Measurements from ENCODE around the gene UBAP1. TPM values are rescaled to one million over a fixed set of nuclear protein-coding genes. Genes with fewer than 3 reads are reported as not detected.

The UBAP1 gene
- total and polyA plus RNA-seq, 4 experiments from 2014 or later, result 34.8 to 58.8 (median 46.9) TPM

GRCh38 chr9:34197756-34198711, 19.2 kb downstream of the UBAP1 start:
- H3K27ac Mint-ChIP-seq, result peak overlapping the region in 6 of 7 donors; percentile 48 to 81 (median 68)
- Histone ChIP-seq H3K27ac (ENCODE audit: low read depth, low read length) (no peak overlapping the region), H3K9me3 (ENCODE audit: control insufficient read depth in 1 of 2, low read length in 2 of 2) (no peaks in the 10 kb centered on the region), H3K4me1 (ENCODE audit: insufficient read depth, low read length) (peaks cover 38% of the 10 kb centered on the region), H3K36me3 (ENCODE audit: insufficient read depth, low read length) (peaks cover 3% of the 10 kb centered on the region), H3K27me3 (ENCODE audit: insufficient read depth, low read length) (no peaks in the 10 kb centered on the region), H3K4me3 (ENCODE audit: low read length in 2 of 2) (no peak overlapping the region)
- H3K36me3 Mint-ChIP-seq, result peaks cover 38 to 47% of the 10 kb centered on the region in 2 donors
- peaks cover 38 to 65% (median 55%) of the 10 kb centered on the region in 4 donors for H3K4me1 Mint-ChIP-seq
- no peak for DNase-seq
- no peaks in the 10 kb centered on the region for H3K9me3 Mint-ChIP-seq
- peak overlapping the region in 6 of 8 donors; percentile 4 to 56 (median 34) for H3K4me3 Mint-ChIP-seq
- ChIA-PET CTCF (ENCODE audit: partially characterized antibody) (no interaction called here), POLR2A (ENCODE audit: partially characterized antibody) (interaction anchor here (0.6 to 1.2 kb wide), 2 partner anchors 11 to 19 kb away, joined by 3 read pairs; partner anchors contain the start of gene UBAP1)
- intact Hi-C loops (cut with micrococcal nuclease), result no loop called here
- no peaks in the 10 kb centered on the region for H3K27me3 Mint-ChIP-seq

GRCh38 chr9:34200092-34200491, 21.2 kb downstream of the UBAP1 start:
- ChIA-PET CTCF (ENCODE audit: partially characterized antibody) (no interaction called here), POLR2A (ENCODE audit: partially characterized antibody) (no interaction called here)
- intact Hi-C loops (cut with micrococcal nuclease), result no loop called here
- Mint-ChIP-seq H3K27me3 (no peaks in the 10 kb centered on the region), H3K36me3 (peaks cover 29 to 39% of the 10 kb centered on the region in 2 donors), H3K27ac (peak overlapping the region in 4 of 7 donors; percentile 29 to 57 (median 32)), H3K4me3 (no peak overlapping the region), H3K9me3 (no peaks in the 10 kb centered on the region), H3K4me1 (peaks cover 37 to 71% (median 55%) of the 10 kb centered on the region in 4 donors)
- DNase-seq, result no peak
- Histone ChIP-seq H3K4me3 (ENCODE audit: low read length in 2 of 2) (no peak overlapping the region), H3K36me3 (ENCODE audit: insufficient read depth, low read length) (peaks cover 3% of the 10 kb centered on the region), H3K27ac (ENCODE audit: low read depth, low read length) (no peak overlapping the region), H3K27me3 (ENCODE audit: insufficient read depth, low read length) (no peaks in the 10 kb centered on the region), H3K9me3 (ENCODE audit: control insufficient read depth in 1 of 2, low read length in 2 of 2) (no peaks in the 10 kb centered on the region), H3K4me1 (ENCODE audit: insufficient read depth, low read length) (peaks cover 48% of the 10 kb centered on the region)

DNA sequence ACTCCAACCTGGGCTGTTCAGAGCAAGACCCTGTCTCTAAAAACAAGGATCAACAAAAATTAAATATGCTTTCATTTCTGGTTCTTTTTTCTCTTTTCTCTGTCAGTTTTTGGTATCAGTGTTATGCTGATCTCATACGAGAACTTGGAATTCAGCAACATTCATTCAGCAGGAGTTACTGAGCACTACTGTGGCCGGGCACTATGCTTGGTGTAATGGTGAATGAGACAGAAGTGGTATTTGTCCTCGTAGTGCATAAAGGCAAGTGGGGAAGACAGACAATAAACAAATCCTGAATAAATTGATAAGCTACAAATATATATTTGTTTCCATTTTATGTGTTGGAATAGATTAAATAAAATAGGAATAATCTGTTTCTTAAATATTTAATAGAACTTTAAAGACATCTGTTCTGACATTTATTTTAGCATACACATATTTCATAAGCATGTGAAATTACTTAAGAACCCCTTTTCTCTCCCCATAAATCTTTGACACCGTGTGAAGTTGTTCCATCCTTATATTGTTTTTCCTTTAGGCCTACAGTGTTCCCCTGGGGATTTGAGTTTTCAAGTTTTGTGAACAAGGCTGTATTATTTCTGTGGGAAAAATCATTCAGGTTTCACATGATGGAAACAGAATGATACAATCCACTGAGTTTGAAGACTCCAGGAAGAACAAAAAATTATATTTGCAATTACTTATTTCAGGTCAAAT, 24.6 kb downstream of the UBAP1 start:
- Mint-ChIP-seq H3K4me3 (peak overlapping the region in 1 of 8 donors; percentile 13), H3K36me3 (peaks cover 15 to 25% of the 10 kb centered on the region in 2 donors), H3K27me3 (no peaks in the 10 kb centered on the region), H3K4me1 (peaks cover 26 to 64% (median 50%) of the 10 kb centered on the region in 4 donors), H3K27ac (peak overlapping the region in 5 of 7 donors; percentile 29 to 85 (median 51)), H3K9me3 (no peaks in the 10 kb centered on the region)
- intact Hi-C loops (cut with micrococcal nuclease), result no loop called here
- Histone ChIP-seq H3K27me3 (ENCODE audit: insufficient read depth, low read length) (no peaks in the 10 kb centered on the region), H3K4me1 (ENCODE audit: insufficient read depth, low read length) (peaks cover 40% of the 10 kb centered on the region), H3K4me3 (ENCODE audit: low read length in 2 of 2) (no peak overlapping the region), H3K36me3 (ENCODE audit: insufficient read depth, low read length) (peaks cover 3% of the 10 kb centered on the region), H3K27ac (ENCODE audit: low read depth, low read length) (no peak overlapping the region), H3K9me3 (ENCODE audit: control insufficient read depth in 1 of 2, low read length in 2 of 2) (no peaks in the 10 kb centered on the region)
- no peak for DNase-seq
- CTCF ChIA-PET (ENCODE audit: partially characterized antibody), result no interaction called here
- POLR2A ChIA-PET (ENCODE audit: partially characterized antibody), result no interaction called here

DNA sequence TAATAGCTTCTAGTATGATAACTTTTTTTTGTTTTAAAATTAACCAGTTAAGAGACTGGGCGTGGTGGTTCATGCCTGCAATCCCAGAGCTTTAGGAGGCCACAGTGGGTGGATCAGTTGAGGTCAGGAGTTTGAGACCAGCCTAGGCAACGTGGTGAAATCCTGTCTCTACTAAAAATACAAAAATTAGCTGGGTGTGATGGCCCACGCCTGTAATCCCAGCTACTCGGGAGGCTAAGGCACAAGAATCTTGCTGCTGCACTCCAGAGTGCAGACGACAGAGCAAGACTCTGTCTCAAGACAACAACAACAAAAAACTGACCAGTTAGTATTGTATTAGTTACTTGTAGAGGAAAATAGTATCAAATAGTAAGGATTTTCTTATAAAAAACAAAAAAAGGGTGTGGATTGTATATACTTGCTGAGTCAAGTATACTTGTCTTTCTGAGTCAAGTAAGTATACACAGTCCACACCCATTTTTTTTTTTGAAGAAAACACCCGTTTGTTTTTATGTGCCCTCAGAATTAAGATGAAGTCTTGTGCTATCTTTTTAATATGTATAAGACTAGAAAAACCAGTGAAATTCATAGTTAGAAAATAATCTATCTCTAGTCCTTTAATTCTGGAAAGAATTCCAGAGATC, 25.3 kb downstream of the UBAP1 start:
- no peak overlapping the region for H3K27ac ChIP-seq (ENCODE audit: low read depth, low read length)
- no peaks in the 10 kb centered on the region for H3K9me3 ChIP-seq (ENCODE audit: control insufficient read depth in 1 of 2, low read length in 2 of 2)
- Mint-ChIP-seq H3K27me3 (no peaks in the 10 kb centered on the region), H3K4me3 (peak overlapping the region in 3 of 8 donors; percentile 7 to 54 (median 18)), H3K4me1 (peaks cover 24 to 61% (median 48%) of the 10 kb centered on the region in 4 donors), H3K9me3 (no peaks in the 10 kb centered on the region), H3K27ac (peak overlapping the region in 4 of 7 donors; percentile 1 to 77 (median 38)), H3K36me3 (peaks cover 12 to 23% of the 10 kb centered on the region in 2 donors)
- no peaks in the 10 kb centered on the region for H3K36me3 ChIP-seq (ENCODE audit: insufficient read depth, low read length)
- ChIA-PET POLR2A (ENCODE audit: partially characterized antibody) (no interaction called here), CTCF (ENCODE audit: partially characterized antibody) (no interaction called here)
- H3K4me1 ChIP-seq (ENCODE audit: insufficient read depth, low read length), result peaks cover 36% of the 10 kb centered on the region
- no peak overlapping the region for H3K4me3 ChIP-seq (ENCODE audit: low read length in 2 of 2)
- H3K27me3 ChIP-seq (ENCODE audit: insufficient read depth, low read length), result no peaks in the 10 kb centered on the region
- no peak for DNase-seq
- intact Hi-C loops (cut with micrococcal nuclease), result no loop called here

DNA sequence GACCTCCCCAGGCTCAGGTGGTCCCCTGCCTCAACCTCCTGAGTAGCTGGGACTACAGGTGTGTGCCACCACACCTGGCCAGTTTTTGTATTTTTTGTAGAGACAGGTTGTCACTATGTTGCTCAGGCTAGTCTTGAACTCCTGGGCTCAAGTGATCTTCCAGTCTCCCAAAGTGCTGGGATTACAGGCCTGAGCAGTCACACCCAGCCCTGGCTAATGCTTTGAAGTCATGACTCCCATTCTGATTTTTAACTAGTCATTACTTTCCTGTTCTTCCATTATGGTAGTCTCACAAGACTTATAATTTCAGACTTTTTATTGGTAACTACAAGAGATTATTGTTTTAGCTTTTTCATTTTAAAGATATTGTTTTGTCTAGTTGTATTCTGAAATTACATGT, 26.3 kb downstream of the UBAP1 start:
- Histone ChIP-seq H3K27ac (ENCODE audit: low read depth, low read length) (no peak overlapping the region), H3K27me3 (ENCODE audit: insufficient read depth, low read length) (no peaks in the 10 kb centered on the region), H3K4me1 (ENCODE audit: insufficient read depth, low read length) (peaks cover 36% of the 10 kb centered on the region), H3K36me3 (ENCODE audit: insufficient read depth, low read length) (no peaks in the 10 kb centered on the region), H3K9me3 (ENCODE audit: control insufficient read depth in 1 of 2, low read length in 2 of 2) (no peaks in the 10 kb centered on the region), H3K4me3 (ENCODE audit: low read length in 2 of 2) (no peak overlapping the region)
- intact Hi-C loops (cut with micrococcal nuclease), result no loop called here
- H3K27ac Mint-ChIP-seq, result peak overlapping the region in 2 of 7 donors; percentile 12 to 22
- H3K9me3 Mint-ChIP-seq, result peaks cover 0 to 1% (median 0%) of the 10 kb centered on the region in 8 donors
- no peaks in the 10 kb centered on the region for H3K27me3 Mint-ChIP-seq
- H3K36me3 Mint-ChIP-seq, result peaks cover 19 to 22% of the 10 kb centered on the region in 2 donors
- peaks cover 30 to 62% (median 48%) of the 10 kb centered on the region in 4 donors for H3K4me1 Mint-ChIP-seq
- DNase-seq, result no peak
- POLR2A ChIA-PET (ENCODE audit: partially characterized antibody), result interaction anchor here (1.1 kb wide), 1 partner anchor 26 kb away, joined by 4 read pairs; the partner anchor contains the start of gene UBAP1
- no peak overlapping the region for H3K4me3 Mint-ChIP-seq
- CTCF ChIA-PET (ENCODE audit: partially characterized antibody), result interaction anchor here (0.9 to 1.2 kb wide), 3 partner anchors 11 to 83 kb away, joined by 3 to 4 read pairs (median 3); no protein-coding TSS in a partner anchor

GRCh38 chr9:34206561-34206960, 27.7 kb downstream of the UBAP1 start:
- Mint-ChIP-seq H3K36me3 (peaks cover 12 to 21% of the 10 kb centered on the region in 2 donors), H3K9me3 (peaks cover 0 to 1% (median 0%) of the 10 kb centered on the region in 8 donors), H3K27me3 (no peaks in the 10 kb centered on the region), H3K27ac (no peak overlapping the region), H3K4me1 (peaks cover 29 to 63% (median 46%) of the 10 kb centered on the region in 4 donors), H3K4me3 (no peak overlapping the region)
- H3K4me1 ChIP-seq (ENCODE audit: insufficient read depth, low read length), result peaks cover 42% of the 10 kb centered on the region
- no peaks in the 10 kb centered on the region for H3K9me3 ChIP-seq (ENCODE audit: control insufficient read depth in 1 of 2, low read length in 2 of 2)
- CTCF ChIA-PET (ENCODE audit: partially characterized antibody), result interaction anchor here (1.1 kb wide), 1 partner anchor 14 kb away, joined by 3 read pairs; no protein-coding TSS in a partner anchor
- H3K27ac ChIP-seq (ENCODE audit: low read depth, low read length), result no peak overlapping the region
- DNase-seq, result no peak
- POLR2A ChIA-PET (ENCODE audit: partially characterized antibody), result no interaction called here
- intact Hi-C loops (cut with micrococcal nuclease), result no loop called here
- no peaks in the 10 kb centered on the region for H3K27me3 ChIP-seq (ENCODE audit: insufficient read depth, low read length)
- no peaks in the 10 kb centered on the region for H3K36me3 ChIP-seq (ENCODE audit: insufficient read depth, low read length)
- no peak overlapping the region for H3K4me3 ChIP-seq (ENCODE audit: low read length in 2 of 2)

Measured in CD4-positive, alpha-beta memory T cell (primary cell).